ES-I3 (cell line): ENCODE results near the gene ZMAT3.
"Not testable (repeated sequence)": the region's sequence is repeated elsewhere in the genome, so short reads cannot be mapped to it uniquely, and the experiment has no call there.

Source experiments
- H3K36me3 ChIP-seq: 2 replicates; pipeline ENCODE4 v1.6.1; 2013; ENCODE audit warnings: mild to moderate bottlenecking, low read length, control low read depth, moderate library complexity; ENCODE audit not compliant: insufficient read depth
- H3K4me1 ChIP-seq: 2 replicates; pipeline ENCODE4 v1.6.1; 2013; ENCODE audit warnings: mild to moderate bottlenecking, control low read depth, low read length; ENCODE audit not compliant: insufficient read depth
- H3K9ac ChIP-seq: 2 replicates; pipeline ENCODE4 v1.6.1; 2013; ENCODE audit warnings: low read depth, mild to moderate bottlenecking, low read length, moderate library complexity
- H3K9me3 ChIP-seq: 2 replicates; pipeline ENCODE4 v1.6.1; 2013; ENCODE audit warnings: mild to moderate bottlenecking, low read length, moderate library complexity; ENCODE audit not compliant: control insufficient read depth, insufficient read depth

Gene ZMAT3

DNA sequence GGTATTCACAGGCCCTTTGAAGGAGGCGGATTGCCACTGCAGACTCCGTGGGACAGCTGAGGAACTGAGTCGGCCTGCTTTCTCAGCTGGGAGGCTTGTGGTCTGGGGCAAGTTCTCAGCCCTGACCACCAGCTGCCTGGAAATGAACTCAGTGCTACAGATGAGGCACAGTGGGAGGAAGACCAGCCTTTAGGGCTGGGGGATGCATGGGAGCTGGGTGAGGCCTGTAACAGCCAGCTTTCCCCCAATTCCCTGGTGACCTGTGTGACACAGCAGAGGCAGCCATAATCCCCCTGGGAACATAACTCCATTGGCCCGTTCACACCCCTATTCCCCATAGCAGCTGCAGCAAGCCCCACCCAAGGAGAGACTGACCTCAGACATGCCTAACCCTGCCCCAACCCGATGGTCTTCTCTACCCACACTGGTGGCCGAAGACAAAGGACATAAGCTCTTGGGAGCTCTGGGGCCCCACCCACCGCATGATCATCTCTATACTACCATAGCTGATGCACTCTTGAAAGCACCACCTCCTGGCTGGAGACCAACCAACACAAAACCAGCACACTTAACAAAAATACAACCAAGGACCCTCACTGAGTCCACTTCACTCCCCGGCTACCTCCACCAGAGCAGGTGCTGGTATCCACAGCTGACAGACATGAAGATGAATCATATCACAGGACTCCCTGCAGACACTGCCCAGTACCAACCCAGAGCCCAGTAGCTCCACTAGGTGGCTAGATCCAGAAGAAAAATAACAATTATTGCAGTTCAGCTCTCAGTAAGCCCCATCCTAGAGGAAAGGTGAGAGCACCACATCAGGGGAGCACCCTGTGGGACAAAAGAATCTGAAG is 24.9 kb downstream of the ZMAT3 start:
- Histone ChIP-seq H3K36me3 (no peaks in the 10 kb centered on the region), H3K9ac (no peak overlapping the region), H3K4me1 (no peaks in the 10 kb centered on the region), H3K9me3 (no peaks in the 10 kb centered on the region)

GRCh38 chr3:179045719-179046402 is 25.7 kb downstream of the ZMAT3 start:
- no peaks in the 10 kb centered on the region for H3K9me3 ChIP-seq

DNA sequence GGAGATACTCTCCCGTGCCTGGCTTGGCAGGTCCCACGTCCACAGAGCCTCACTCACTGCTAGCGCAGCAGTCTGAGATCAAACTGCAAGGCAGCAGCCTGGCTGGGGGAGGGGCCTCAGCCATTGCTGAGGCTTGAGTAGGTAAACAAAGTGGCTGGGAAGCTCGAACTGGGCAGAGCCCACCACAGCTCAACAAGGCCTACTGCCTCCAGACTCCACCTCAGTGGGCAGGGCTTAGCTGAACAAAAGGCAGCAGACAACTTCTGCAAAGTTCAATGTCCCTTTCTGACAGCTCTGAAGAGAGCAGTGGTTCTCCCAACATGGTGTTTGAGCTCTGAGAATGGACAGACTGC is 32.7 kb downstream of the ZMAT3 start:
- H3K9ac ChIP-seq, H3K36me3 ChIP-seq, H3K4me1 ChIP-seq, H3K9me3 ChIP-seq: not testable (repeated sequence)

More at GRCh38 chr3:179045719-179046402, 25.7 kb downstream of the ZMAT3 start:
- no peak overlapping the region for H3K9ac ChIP-seq
- no peaks in the 10 kb centered on the region for H3K36me3 ChIP-seq
- H3K4me1 ChIP-seq = no peaks in the 10 kb centered on the region

GRCh38 chr3:179038216-179038898 is 33.3 kb downstream of the ZMAT3 start:
- peaks cover 5% of the 10 kb centered on the region; the same call in 1 of the 2 replicates for H3K4me1 ChIP-seq
- no peak overlapping the region for H3K9ac ChIP-seq
- no peaks in the 10 kb centered on the region for H3K36me3 ChIP-seq
- H3K9me3 ChIP-seq = peaks cover 2% of the 10 kb centered on the region

DNA sequence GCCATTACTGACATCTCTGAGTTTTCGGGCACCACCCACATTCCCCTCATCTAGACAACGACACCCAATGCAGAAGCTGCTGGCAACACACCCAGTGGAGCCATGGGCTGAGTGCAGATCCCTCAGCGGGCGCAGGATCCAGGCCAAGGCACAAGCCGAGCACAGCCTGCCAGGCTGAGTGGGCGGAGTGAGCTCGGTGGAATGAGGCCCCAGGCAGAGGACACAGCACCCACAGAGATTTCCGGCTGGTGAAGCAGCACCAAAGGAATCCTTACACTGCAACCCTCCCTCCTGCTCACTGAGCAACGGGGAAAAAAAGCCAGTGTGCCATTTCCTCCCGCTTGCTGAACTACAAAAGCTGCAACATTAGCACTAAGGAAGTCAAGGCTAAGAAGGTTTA is 34.3 kb downstream of the ZMAT3 start:
- H3K9ac ChIP-seq = no peak overlapping the region
- H3K36me3 ChIP-seq = no peaks in the 10 kb centered on the region
- peaks cover 2% of the 10 kb centered on the region for H3K9me3 ChIP-seq
- peaks cover 5% of the 10 kb centered on the region; the same call in 1 of the 2 replicates for H3K4me1 ChIP-seq

GRCh38 chr3:179036626-179037300 is 34.8 kb downstream of the ZMAT3 start:
- Histone ChIP-seq H3K36me3 (no peaks in the 10 kb centered on the region), H3K9ac (no peak overlapping the region), H3K9me3 (peaks cover 2% of the 10 kb centered on the region), H3K4me1 (peaks cover 5% of the 10 kb centered on the region; the same call in 1 of the 2 replicates)

DNA sequence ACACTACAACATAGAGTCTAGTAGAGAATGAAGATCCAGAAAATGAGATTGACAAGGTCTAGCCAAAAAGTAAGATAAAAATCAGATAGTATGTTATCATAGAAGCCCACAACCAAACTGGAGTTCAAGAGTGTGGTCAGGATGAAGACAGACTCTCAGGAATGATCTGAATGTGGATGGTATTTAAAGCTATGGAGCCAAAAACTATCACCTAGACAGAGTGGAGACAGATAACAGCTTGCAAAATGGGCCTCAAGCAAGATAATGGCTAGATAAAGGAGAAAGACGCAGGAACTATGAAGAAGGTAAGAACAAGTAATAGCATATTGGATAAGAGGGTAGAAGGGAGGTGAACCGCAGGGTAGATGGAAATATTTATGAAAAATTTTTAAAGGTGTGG is 35.4 kb downstream of the ZMAT3 start:
- H3K9me3 ChIP-seq = peaks cover 2% of the 10 kb centered on the region
- no peak overlapping the region for H3K9ac ChIP-seq
- H3K36me3 ChIP-seq = no peaks in the 10 kb centered on the region
- H3K4me1 ChIP-seq = peaks cover 5% of the 10 kb centered on the region; the same call in 1 of the 2 replicates

GRCh38 chr3:179035232-179035631 is 36.4 kb downstream of the ZMAT3 start:
- Histone ChIP-seq H3K9me3 (peaks cover 2% of the 10 kb centered on the region), H3K36me3 (no peaks in the 10 kb centered on the region), H3K4me1 (peaks cover 5% of the 10 kb centered on the region; the same call in 1 of the 2 replicates), H3K9ac (no peak overlapping the region)

GRCh38 chr3:179033304-179033657 is 38.3 kb downstream of the ZMAT3 start:
- not testable (repeated sequence) for H3K36me3 ChIP-seq, H3K9me3 ChIP-seq

GRCh38 chr3:179032454-179033303 is 38.9 kb downstream of the ZMAT3 start:
- H3K9ac ChIP-seq, H3K9me3 ChIP-seq, H3K4me1 ChIP-seq, H3K36me3 ChIP-seq: not testable (repeated sequence)

More at GRCh38 chr3:179033304-179033657, 38.3 kb downstream of the ZMAT3 start:
- H3K4me1 ChIP-seq, H3K9ac ChIP-seq: not testable (repeated sequence)

GRCh38 chr3:179029096-179029495 is 42.5 kb downstream of the ZMAT3 start:
- Histone ChIP-seq H3K9me3 (peaks cover 2% of the 10 kb centered on the region; the same call in 1 of the 2 replicates), H3K4me1 (no peaks in the 10 kb centered on the region), H3K36me3 (no peaks in the 10 kb centered on the region), H3K9ac (no peak overlapping the region)

- H3K36me3 ChIP-seq = no peaks in the 10 kb centered on the region
- no peaks in the 10 kb centered on the region for H3K9me3 ChIP-seq
- H3K9ac ChIP-seq = no peak overlapping the region
- no peaks in the 10 kb centered on the region for H3K4me1 ChIP-seq
Observed at GRCh38 chr3:179028408-179028807, 43.2 kb downstream of the ZMAT3 start.

DNA sequence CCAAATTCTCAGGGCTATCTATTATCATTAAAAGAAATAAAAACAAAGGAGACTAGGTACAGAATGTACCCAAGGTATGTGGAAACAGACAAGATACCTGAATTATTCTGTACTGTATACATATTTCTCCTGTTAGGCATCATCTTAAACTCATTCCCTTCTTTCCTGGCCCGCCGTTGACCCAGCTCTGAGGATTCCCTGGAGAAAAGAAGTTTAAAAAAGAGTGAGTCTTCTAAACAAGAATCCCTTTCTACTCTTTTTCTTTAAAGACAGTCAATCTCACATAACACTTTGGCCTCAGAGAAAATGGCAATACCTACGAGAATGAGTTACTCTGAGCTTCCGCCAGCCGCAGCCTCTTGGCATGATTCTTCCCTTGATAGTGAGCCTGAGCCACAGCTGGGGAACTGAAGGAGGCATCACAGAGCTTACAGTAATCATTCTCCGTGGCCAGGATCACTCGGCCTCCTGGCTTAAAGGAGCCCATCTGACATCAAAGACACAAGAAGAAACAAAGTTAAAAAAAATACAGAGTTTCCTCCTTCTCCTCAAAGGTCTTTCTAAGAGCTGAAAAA is 44.2 kb downstream of the ZMAT3 start:
- Histone ChIP-seq H3K9ac (no peak overlapping the region), H3K4me1 (no peaks in the 10 kb centered on the region), H3K36me3 (no peaks in the 10 kb centered on the region), H3K9me3 (no peaks in the 10 kb centered on the region)
